Ovary (tissue), 9 donors: ENCODE measurements around the gene USP49. TPM values are rescaled to one million over a fixed set of nuclear protein-coding genes. Genes with fewer than 3 reads are reported as not detected.

Source experiments
- DNase-seq, 5 donors: peaks; one replicate each; pipeline ENCODE4 v3.0.0-alpha.2; 2019 to 2020
- H3K27ac ChIP-seq, 2 donors: fragments of 200-600 bp; one replicate each; pipeline versions ENCODE4 v1.5.1 to v1.8.0; 2019 to 2022
- H3K27me3 ChIP-seq: fragments of 200-600 bp; one replicate; pipeline ENCODE4 v1.8.0; 2022
- H3K36me3 ChIP-seq: fragments of 200-600 bp; sonication (generic); one replicate; pipeline ENCODE4 v1.5.1; 2019
- H3K4me1 ChIP-seq: one replicate; pipeline ENCODE4 v1.8.1; 2013; ENCODE audit warnings: mild to moderate bottlenecking, moderate library complexity; ENCODE audit not compliant: insufficient read depth
- H3K4me3 ChIP-seq: fragments of 200-600 bp; sonication (generic); one replicate; pipeline ENCODE4 v1.5.1; 2017
- H3K9me3 ChIP-seq, 2 donors: fragments of 200-600 bp in 1 of 2; sonication (generic) in 1 of 2; one replicate each; pipeline versions ENCODE4 v1.5.1 to v1.8.1; 2013 to 2019; ENCODE audit warnings: mild to moderate bottlenecking in 1 of 2, moderate library complexity in 1 of 2
- CTCF ChIP-seq, 3 donors: fragments of 450-650 bp in 2 of 3; fragments of 200-600 bp in 1 of 3; IDR thresholded peaks; one replicate each; pipeline versions ENCODE4 v1.5.1 to v1.8.0; 2016 to 2022; ENCODE audit warnings: antibody characterized with exemption in 3 of 3, mild to moderate bottlenecking in 1 of 3
- EP300 ChIP-seq: sonication (generic); formaldehyde crosslinking; IDR thresholded peaks from one replicate; pipeline ENCODE4 v1.6.1; 2017; ENCODE audit warnings: antibody characterized with exemption
- POLR2A ChIP-seq: fragments of 450-650 bp; IDR thresholded peaks from one replicate; pipeline ENCODE4 v1.6.1; 2017; ENCODE audit warnings: antibody characterized with exemption, mild to moderate bottlenecking, moderate library complexity
- WGBS, 3 donors: extraction: QIAGEN DNeasy Blood & Tissue Kit in 1 of 3; methylation state at CpG; one replicate each; pipeline versions ENCODE4 v1.1.5 to v1.1.7; 2013 to 2017; 5-methylcytosine and 5-hydroxymethylcytosine counted together
- intact Hi-C, 4 donors: fragments of 100-400 bp; cut with DNase I; formaldehyde crosslinking; loops; one replicate each; pipeline versions ENCODE4 v1.11.0 to v1.15.1; 2022 to 2023
- polyA plus RNA-seq, 2 donors: library from polyadenylated mRNA; stranded (reverse); fragments of 200-250 nt in 1 of 2; fragments of 350-450 nt in 1 of 2; fragmentation: Illumina TruSeq in 1 of 2; extraction: RNeasy Lipid Tissue Mini Kit (QIAGEN cat#74804) in 1 of 2; gene quantifications; one replicate each; pipeline ENCODE4 v1.2.3, GENCODE V29; 2013 to 2014
- total RNA-seq, 7 donors: library from RNA; depleted of rRNA in 2 of 7; stranded (reverse); fragments of >200 nt in 2 of 7; fragmentation: NEBNext Ultra II Directional in 3 of 7; extraction: Animal tissue kit (Norgen Biotek cat#: 25700) in 3 of 7; gene quantifications; one replicate each; pipeline versions ENCODE4 v1.1.0 to v1.2.4, GENCODE V29; 2016 to 2023
- donor health status: DM: no; HTN: no; CAD: no; lungs with moderate emphysema.
- donor health status: DM: no; HTN: no; CAD: no.
- donor health status: Bipolar disorder and iron deficiency.
- donor health status: DM: yes; HTN: yes; CAD: no.
- donor health status: DM: no; HTN: no; CAD: no.
- donor health status: DM: yes; HTN: yes; CAD: no.

The USP49 gene
- total and polyA plus RNA-seq, 9 donors: 2.0 to 5.1 (median 3.1) TPM

- DNase-seq: no peak
- Histone ChIP-seq H3K27ac (no peak overlapping the region), H3K36me3 (no peaks in the 10 kb centered on the region), H3K27me3 (no peaks in the 10 kb centered on the region), H3K4me1 (no peaks in the 10 kb centered on the region), H3K4me3 (no peak overlapping the region), H3K9me3 (no peaks in the 10 kb centered on the region)
- WGBS, 3 donors: 80 to 88% (median 86%) methylated on average over 13 of the region's 13 CpGs
- TF ChIP-seq EP300: no peak
- TF ChIP-seq CTCF (IDR thresholded peaks at IDR 0.05): no peak
- no peak for TF ChIP-seq POLR2A
- intact Hi-C loops: no loop called here
Observed at GRCh38 chr6:41759106-41759904, 135.9 kb downstream of the USP49 start.

GRCh38 chr6:41758641-41759035 is 136.5 kb downstream of the USP49 start:
- Histone ChIP-seq H3K4me3 (no peak overlapping the region), H3K27ac (no peak overlapping the region), H3K36me3 (no peaks in the 10 kb centered on the region), H3K27me3 (no peaks in the 10 kb centered on the region), H3K4me1 (no peaks in the 10 kb centered on the region), H3K9me3 (no peaks in the 10 kb centered on the region)
- intact Hi-C loops: no loop called here
- TF ChIP-seq CTCF (IDR thresholded peaks at IDR 0.05) (no peak), POLR2A (no peak), EP300 (no peak)
- no peak for DNase-seq
- WGBS, 3 donors: 81 to 83% (median 83%) methylated on average over 6 of the region's 6 CpGs

GRCh38 chr6:41757931-41758640 is 137.1 kb downstream of the USP49 start:
- H3K4me1 ChIP-seq: no peaks in the 10 kb centered on the region
- WGBS, 3 donors: 51 to 55% (median 54%) methylated on average over 8 of the region's 8 CpGs
- no peaks in the 10 kb centered on the region for H3K36me3 ChIP-seq
- no peak overlapping the region for H3K4me3 ChIP-seq
- no peaks in the 10 kb centered on the region for H3K9me3 ChIP-seq
- intact Hi-C loops: no loop called here
- H3K27ac ChIP-seq: no peak overlapping the region
- DNase-seq: no peak
- no peaks in the 10 kb centered on the region for H3K27me3 ChIP-seq
- TF ChIP-seq CTCF (IDR thresholded peaks at IDR 0.05): no peak
- TF ChIP-seq POLR2A: no peak
- TF ChIP-seq EP300: no peak

- no peaks in the 10 kb centered on the region for H3K9me3 ChIP-seq
- H3K4me3 ChIP-seq: no peak overlapping the region
- 79 to 85% (median 84%) methylated on average over 6 of the region's 6 CpGs for WGBS, 3 donors
- H3K27ac ChIP-seq: no peak overlapping the region
- intact Hi-C loops: no loop called here
- no peaks in the 10 kb centered on the region for H3K4me1 ChIP-seq
- DNase-seq: no peak
- H3K36me3 ChIP-seq: no peaks in the 10 kb centered on the region
- no peak for TF ChIP-seq POLR2A
- no peak for TF ChIP-seq CTCF (IDR thresholded peaks at IDR 0.05)
- TF ChIP-seq EP300: no peak
- no peaks in the 10 kb centered on the region for H3K27me3 ChIP-seq
Observed at GRCh38 chr6:41757271-41757670, 137.9 kb downstream of the USP49 start.
